HG03460 (cell line): Measurements from ENCODE around the gene PRPF4.
"Not testable (repeated sequence)": the region's sequence is repeated elsewhere in the genome, so short reads cannot be mapped to it uniquely, and the experiment has no call there.

ENCODE experiments used
- ATAC-seq: cut with Tn5 transposase; IDR thresholded peaks from one replicate; pipeline ENCODE4 v1.9.1; 2021; ENCODE audit not compliant: unreplicated experiment

PRPF4 gene

GRCh38 chr9:113275157-113276131 lies at the start of gene PRPF4, which contains the start of gene CDC26:
TSS of gene PRPF4 (plus strand) at chr9:113275658. CDS start at chr9:113275744, 86 bp downstream.
TSS of gene CDC26 (minus strand) at chr9:113275572. CDS start at chr9:113272507, 3,065 bp downstream.
- peak; percentile 98 for ATAC-seq

- ATAC-seq: no peak
Observed at GRCh38 chr9:113227436-113227835, 48.0 kb upstream of the PRPF4 start.

GRCh38 chr9:113228130-113228665 lies 47.3 kb upstream of the PRPF4 start:
- ATAC-seq: no peak

- ATAC-seq: no peak
Observed at GRCh38 chr9:113231701-113232100, 43.8 kb upstream of the PRPF4 start.

GRCh38 chr9:113235701-113236255 lies 39.7 kb upstream of the PRPF4 start:
- not testable (repeated sequence) for ATAC-seq

- ATAC-seq: no peak
Observed at GRCh38 chr9:113237026-113237425, 38.4 kb upstream of the PRPF4 start.

- ATAC-seq: no peak
Observed at GRCh38 chr9:113238202-113238858, 37.1 kb upstream of the PRPF4 start.

GRCh38 chr9:113238859-113239232 lies 36.6 kb upstream of the PRPF4 start:
- no peak for ATAC-seq

GRCh38 chr9:113241161-113241560 lies 34.3 kb upstream of the PRPF4 start:
- ATAC-seq: no peak

GRCh38 chr9:113244556-113244955 lies 30.9 kb upstream of the PRPF4 start:
- ATAC-seq: no peak

- ATAC-seq: no peak
Observed at GRCh38 chr9:113245894-113246293, 29.6 kb upstream of the PRPF4 start.

GRCh38 chr9:113246928-113247327 lies 28.5 kb upstream of the PRPF4 start:
- no peak for ATAC-seq

- ATAC-seq: no peak
Observed at GRCh38 chr9:113247640-113248039, 27.8 kb upstream of the PRPF4 start.

GRCh38 chr9:113249661-113250060 lies 25.8 kb upstream of the PRPF4 start:
- not testable (repeated sequence) for ATAC-seq

- no peak for ATAC-seq
Observed at GRCh38 chr9:113250807-113251206, 24.7 kb upstream of the PRPF4 start.

GRCh38 chr9:113254991-113255390 lies 20.5 kb upstream of the PRPF4 start:
- ATAC-seq: no peak

- ATAC-seq: no peak
Observed at GRCh38 chr9:113255438-113255837, 20.0 kb upstream of the PRPF4 start.

- ATAC-seq: no peak
Observed at GRCh38 chr9:113257863-113258262, 17.6 kb upstream of the PRPF4 start.

GRCh38 chr9:113258282-113258681 lies 17.2 kb upstream of the PRPF4 start:
- no peak for ATAC-seq

- ATAC-seq: no peak
Observed at GRCh38 chr9:113261917-113262671, 13.4 kb upstream of the PRPF4 start.

GRCh38 chr9:113266174-113266573 lies 9.3 kb upstream of the PRPF4 start:
- no peak for ATAC-seq
